ENCODE results near the gene ST6GALNAC3. TPM values are rescaled to one million over a fixed set of nuclear protein-coding genes. Genes with fewer than 3 reads are reported as not detected.

The ST6GALNAC3 gene
- total RNA-seq, 1 experiment from 2014 or later, result 0.03 TPM

- no peaks in the 10 kb centered on the region for H3K4me1 ChIP-seq (ENCODE audit: control insufficient read depth, insufficient read depth, low read length)
- no TSS peak for BruUV-seq (replicated peaks)
- in situ Hi-C loops (cut with HindIII; ENCODE audit: low pct_unique_long_range_greater_than_20kb, low sequenced_read_pairs) (no loop called here), intact Hi-C loops (cut with micrococcal nuclease; ENCODE audit: unreplicated experiment) (no loop called here)
- ChIA-PET CTCF (no interaction called here), POLR2A (no interaction called here)
- no peaks in the 10 kb centered on the region for H3K27me3 ChIP-seq (ENCODE audit: control insufficient read depth, insufficient read depth, low read length)
- H3K9me3 ChIP-seq (ENCODE audit: control insufficient read depth, insufficient read depth, low read depth, low read length), result no peaks in the 10 kb centered on the region
- TF ChIP-seq, protein P1, sequence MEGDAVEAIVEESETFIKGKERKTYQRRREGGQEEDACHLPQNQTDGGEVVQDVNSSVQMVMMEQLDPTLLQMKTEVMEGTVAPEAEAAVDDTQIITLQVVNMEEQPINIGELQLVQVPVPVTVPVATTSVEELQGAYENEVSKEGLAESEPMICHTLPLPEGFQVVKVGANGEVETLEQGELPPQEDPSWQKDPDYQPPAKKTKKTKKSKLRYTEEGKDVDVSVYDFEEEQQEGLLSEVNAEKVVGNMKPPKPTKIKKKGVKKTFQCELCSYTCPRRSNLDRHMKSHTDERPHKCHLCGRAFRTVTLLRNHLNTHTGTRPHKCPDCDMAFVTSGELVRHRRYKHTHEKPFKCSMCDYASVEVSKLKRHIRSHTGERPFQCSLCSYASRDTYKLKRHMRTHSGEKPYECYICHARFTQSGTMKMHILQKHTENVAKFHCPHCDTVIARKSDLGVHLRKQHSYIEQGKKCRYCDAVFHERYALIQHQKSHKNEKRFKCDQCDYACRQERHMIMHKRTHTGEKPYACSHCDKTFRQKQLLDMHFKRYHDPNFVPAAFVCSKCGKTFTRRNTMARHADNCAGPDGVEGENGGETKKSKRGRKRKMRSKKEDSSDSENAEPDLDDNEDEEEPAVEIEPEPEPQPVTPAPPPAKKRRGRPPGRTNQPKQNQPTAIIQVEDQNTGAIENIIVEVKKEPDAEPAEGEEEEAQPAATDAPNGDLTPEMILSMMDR (IDR thresholded peaks at IDR 0.05), result no peak
- TF ChIP-seq POLR2AphosphoS5 (IDR thresholded peaks at IDR 0.05; ENCODE audit: low read depth, low read length) (no peak), TCF7L2 (IDR thresholded peaks at IDR 0.05; ENCODE audit: low read depth, low read length) (no peak), SIN3A (IDR thresholded peaks at IDR 0.05; ENCODE audit: borderline replicate concordance, insufficient read depth, low read depth, low read length) (no peak)
- TF ChIP-seq, protein P2, sequence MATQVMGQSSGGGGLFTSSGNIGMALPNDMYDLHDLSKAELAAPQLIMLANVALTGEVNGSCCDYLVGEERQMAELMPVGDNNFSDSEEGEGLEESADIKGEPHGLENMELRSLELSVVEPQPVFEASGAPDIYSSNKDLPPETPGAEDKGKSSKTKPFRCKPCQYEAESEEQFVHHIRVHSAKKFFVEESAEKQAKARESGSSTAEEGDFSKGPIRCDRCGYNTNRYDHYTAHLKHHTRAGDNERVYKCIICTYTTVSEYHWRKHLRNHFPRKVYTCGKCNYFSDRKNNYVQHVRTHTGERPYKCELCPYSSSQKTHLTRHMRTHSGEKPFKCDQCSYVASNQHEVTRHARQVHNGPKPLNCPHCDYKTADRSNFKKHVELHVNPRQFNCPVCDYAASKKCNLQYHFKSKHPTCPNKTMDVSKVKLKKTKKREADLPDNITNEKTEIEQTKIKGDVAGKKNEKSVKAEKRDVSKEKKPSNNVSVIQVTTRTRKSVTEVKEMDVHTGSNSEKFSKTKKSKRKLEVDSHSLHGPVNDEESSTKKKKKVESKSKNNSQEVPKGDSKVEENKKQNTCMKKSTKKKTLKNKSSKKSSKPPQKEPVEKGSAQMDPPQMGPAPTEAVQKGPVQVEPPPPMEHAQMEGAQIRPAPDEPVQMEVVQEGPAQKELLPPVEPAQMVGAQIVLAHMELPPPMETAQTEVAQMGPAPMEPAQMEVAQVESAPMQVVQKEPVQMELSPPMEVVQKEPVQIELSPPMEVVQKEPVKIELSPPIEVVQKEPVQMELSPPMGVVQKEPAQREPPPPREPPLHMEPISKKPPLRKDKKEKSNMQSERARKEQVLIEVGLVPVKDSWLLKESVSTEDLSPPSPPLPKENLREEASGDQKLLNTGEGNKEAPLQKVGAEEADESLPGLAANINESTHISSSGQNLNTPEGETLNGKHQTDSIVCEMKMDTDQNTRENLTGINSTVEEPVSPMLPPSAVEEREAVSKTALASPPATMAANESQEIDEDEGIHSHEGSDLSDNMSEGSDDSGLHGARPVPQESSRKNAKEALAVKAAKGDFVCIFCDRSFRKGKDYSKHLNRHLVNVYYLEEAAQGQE (IDR thresholded peaks at IDR 0.05; ENCODE audit: insufficient read depth in 1 of 2, low read depth in 2 of 2, low read length in 1 of 2), result no peak
- no peak for DNase-seq (ENCODE audit: low read depth, low spot score)
- ATAC-seq, result no peak
- H3K36me3 ChIP-seq (ENCODE audit: control insufficient read depth, insufficient read depth, low read length), result no peaks in the 10 kb centered on the region
- H3K4me3 ChIP-seq (ENCODE audit: low read depth in 2 of 2, low read length in 2 of 2), result no peak overlapping the region
- no peak overlapping the region for H3K27ac ChIP-seq (ENCODE audit: low read length)
Observed at GRCh38 chr1:76354236-76354635, 279.7 kb downstream of the ST6GALNAC3 start.

DNA sequence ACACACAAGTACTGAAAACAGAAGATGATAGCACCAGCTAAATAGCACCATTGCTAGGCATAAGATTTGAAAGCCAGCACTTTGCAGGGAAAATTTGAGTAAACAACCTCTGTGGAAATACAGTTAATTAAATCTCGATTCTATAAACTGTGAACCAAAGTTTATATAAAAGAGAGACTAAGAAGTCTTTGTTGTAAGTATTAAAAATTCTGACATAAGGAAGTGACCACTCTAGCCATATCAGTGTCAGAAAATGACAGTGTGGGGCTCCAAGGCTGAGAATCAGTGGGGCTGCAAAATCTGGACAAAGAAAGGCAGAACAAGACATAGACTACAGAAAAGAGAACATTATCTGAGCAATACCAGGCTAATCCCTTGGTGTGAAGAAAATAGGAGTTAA, 292.2 kb downstream of the ST6GALNAC3 start:
- in situ Hi-C loops (cut with HindIII; ENCODE audit: low pct_unique_long_range_greater_than_20kb, low sequenced_read_pairs) (no loop called here), intact Hi-C loops (cut with micrococcal nuclease; ENCODE audit: unreplicated experiment) (no loop called here)
- Histone ChIP-seq H3K27ac (ENCODE audit: low read length) (no peak overlapping the region), H3K4me3 (ENCODE audit: low read depth in 2 of 2, low read length in 2 of 2) (no peak overlapping the region), H3K36me3 (ENCODE audit: control insufficient read depth, insufficient read depth, low read length) (no peaks in the 10 kb centered on the region), H3K4me1 (ENCODE audit: control insufficient read depth, insufficient read depth, low read length) (no peaks in the 10 kb centered on the region), H3K9me3 (ENCODE audit: control insufficient read depth, insufficient read depth, low read depth, low read length) (no peaks in the 10 kb centered on the region), H3K27me3 (ENCODE audit: control insufficient read depth, insufficient read depth, low read length) (no peaks in the 10 kb centered on the region)
- POLR2A ChIA-PET, result no interaction called here
- no peak for ATAC-seq
- no peak for TF ChIP-seq POLR2AphosphoS5 (IDR thresholded peaks at IDR 0.05; ENCODE audit: low read depth, low read length)
- TF ChIP-seq, protein P2 (IDR thresholded peaks at IDR 0.05; ENCODE audit: insufficient read depth in 1 of 2, low read depth in 2 of 2, low read length in 1 of 2), result no peak
- TF ChIP-seq, protein P1 (IDR thresholded peaks at IDR 0.05), result no peak
- TF ChIP-seq SIN3A (IDR thresholded peaks at IDR 0.05; ENCODE audit: borderline replicate concordance, insufficient read depth, low read depth, low read length), result no peak
- no peak for TF ChIP-seq TCF7L2 (IDR thresholded peaks at IDR 0.05; ENCODE audit: low read depth, low read length)
- CTCF ChIA-PET, result no interaction called here
- BruUV-seq (replicated peaks), result no TSS peak
- no peak for DNase-seq (ENCODE audit: low read depth, low spot score)
